GM12801 (cell line): ENCODE data around the gene SAP30.

Experiments
- TF ChIP-seq, protein P1 (sequence below): IDR thresholded peaks from one replicate; pipeline ENCODE4 v1.5.1; 2011; ENCODE audit warnings: control low read depth; ENCODE audit not compliant: insufficient read length; ENCODE audit errors: extremely low read depth

Gene SAP30

DNA sequence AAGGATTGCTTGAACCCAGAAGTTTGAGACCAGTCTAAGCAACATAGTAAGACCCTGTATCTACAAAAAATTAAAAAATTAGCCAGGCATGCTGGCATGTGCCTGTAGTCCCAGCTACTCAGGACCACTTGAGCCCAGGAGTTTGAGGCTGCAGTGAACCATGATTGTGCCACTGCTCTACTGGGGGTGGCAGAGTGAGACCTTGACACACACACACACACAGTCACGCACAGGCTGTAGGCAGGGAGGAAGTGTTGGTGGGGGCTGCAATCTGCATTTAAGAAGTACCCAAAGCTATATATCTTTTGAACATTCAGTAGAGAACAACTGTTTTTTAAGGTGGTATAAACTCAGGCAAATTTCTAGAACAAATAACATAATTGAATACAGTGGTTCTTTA, 20.9 kb downstream of the SAP30 start:
- TF ChIP-seq, protein P1, sequence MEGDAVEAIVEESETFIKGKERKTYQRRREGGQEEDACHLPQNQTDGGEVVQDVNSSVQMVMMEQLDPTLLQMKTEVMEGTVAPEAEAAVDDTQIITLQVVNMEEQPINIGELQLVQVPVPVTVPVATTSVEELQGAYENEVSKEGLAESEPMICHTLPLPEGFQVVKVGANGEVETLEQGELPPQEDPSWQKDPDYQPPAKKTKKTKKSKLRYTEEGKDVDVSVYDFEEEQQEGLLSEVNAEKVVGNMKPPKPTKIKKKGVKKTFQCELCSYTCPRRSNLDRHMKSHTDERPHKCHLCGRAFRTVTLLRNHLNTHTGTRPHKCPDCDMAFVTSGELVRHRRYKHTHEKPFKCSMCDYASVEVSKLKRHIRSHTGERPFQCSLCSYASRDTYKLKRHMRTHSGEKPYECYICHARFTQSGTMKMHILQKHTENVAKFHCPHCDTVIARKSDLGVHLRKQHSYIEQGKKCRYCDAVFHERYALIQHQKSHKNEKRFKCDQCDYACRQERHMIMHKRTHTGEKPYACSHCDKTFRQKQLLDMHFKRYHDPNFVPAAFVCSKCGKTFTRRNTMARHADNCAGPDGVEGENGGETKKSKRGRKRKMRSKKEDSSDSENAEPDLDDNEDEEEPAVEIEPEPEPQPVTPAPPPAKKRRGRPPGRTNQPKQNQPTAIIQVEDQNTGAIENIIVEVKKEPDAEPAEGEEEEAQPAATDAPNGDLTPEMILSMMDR, result no peak

DNA sequence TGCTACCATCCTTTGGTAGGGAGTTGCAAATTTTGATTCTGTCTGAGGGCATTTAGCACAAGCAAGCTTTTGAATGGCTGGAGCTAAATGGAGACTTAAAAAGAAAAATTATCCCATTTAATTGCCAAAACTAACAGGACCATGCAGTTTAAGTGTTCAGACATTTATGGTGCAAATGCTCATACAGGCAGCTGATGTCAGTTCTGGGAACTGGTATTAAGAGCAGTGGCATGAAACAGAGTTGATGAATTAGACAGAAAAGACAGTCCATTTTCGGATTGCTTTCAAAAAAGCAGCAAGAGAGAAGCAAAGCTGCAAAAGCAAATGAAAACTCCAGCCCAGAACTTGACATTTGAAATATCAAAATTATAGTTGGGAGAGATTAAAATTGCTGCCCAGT, 26.9 kb downstream of the SAP30 start:
- TF ChIP-seq, protein P1, result no peak

DNA sequence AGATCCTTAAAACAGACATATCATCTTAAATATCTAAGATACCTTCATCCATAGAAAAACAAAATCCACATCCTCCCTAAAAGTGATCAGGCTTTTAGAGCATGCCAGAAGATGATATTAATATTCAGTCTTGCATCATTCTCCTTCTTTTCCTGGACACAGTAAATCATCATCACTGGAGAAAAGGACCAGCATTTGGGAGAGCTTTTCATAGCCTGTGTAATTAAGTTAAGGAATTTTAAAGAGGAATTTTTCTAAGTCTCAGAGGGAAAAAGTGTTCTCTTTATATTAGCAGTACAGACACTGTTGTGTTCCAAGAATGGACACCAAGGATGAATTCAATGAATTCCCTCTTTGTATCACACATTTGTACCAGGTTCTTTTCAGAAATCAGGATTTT, 27.5 kb downstream of the SAP30 start:
- TF ChIP-seq, protein P1, result no peak

DNA sequence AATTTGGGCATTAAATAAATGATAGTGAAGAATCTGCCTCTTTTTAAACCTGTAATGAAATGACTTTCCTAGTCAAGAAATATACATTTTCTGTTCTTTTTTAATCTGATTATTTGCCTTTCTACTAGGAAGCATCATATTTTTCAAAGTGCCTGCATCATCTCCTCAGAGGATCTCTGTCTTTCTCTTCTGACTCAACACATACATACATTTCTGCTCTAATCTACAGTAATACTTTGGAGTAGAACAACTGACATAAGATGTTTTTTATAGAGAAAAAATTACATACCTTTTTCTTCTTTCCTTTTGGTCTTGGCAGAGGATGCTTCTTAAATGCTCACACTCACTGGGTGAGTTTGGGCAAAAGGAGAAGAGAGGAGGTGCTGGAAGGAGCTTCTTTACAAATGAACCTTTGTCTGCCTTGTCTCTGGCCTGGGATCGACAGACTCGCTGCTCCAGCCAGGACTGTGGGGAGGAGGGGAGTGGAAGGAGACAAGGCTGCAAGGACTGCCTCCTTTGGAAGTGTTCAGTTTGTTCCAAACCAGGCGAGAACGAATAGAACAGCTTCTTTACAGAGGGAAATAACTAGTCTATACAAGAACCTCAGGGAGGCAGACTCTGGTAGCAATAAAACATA, 28.1 kb downstream of the SAP30 start, which contains the start of gene SCRG1:
Gene SCRG1 (minus strand): TSS at position 338 of the 637 bp plus-strand sequence. CDS start 7,702 bp downstream, outside the sequence.
- TF ChIP-seq, protein P1, result no peak

DNA sequence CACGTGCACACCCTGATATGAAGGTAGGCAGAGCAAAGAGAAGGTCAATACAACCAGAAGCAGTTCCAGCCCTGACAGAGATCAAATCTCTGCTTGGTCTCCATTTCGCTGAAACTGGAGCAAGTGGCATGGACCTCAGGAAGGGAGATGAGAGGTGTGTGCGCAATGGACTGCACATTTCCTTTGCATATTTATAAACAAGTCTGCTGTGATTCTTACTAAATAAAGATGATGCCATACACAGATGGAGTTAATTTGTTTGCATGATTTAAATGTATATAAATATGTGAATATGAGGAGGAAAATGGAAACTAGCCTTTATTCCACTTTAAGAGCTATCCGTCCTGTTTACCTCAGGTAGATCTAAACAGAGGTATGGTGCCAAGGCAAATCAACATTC, 30.3 kb downstream of the SAP30 start:
- TF ChIP-seq, protein P1, result no peak

DNA sequence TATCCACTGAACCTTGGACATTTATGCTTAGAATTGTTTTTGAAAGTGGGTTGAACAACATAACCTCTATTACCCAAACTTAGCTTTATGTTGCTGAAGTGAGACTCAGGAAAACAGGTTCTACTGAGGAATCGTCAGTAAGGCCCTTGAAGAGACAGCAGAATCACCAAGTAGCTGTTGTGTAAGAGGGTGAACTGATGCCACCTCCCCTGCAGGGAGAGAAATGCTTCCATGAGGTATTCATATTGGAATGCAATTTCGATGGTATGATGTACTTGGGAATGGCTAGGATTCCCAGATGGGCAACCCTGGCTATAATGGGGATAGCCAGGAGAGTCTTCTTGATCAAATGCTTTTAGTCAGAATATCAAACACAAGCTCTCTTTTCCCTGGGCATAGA, 32.3 kb downstream of the SAP30 start:
- TF ChIP-seq, protein P1, result no peak

DNA sequence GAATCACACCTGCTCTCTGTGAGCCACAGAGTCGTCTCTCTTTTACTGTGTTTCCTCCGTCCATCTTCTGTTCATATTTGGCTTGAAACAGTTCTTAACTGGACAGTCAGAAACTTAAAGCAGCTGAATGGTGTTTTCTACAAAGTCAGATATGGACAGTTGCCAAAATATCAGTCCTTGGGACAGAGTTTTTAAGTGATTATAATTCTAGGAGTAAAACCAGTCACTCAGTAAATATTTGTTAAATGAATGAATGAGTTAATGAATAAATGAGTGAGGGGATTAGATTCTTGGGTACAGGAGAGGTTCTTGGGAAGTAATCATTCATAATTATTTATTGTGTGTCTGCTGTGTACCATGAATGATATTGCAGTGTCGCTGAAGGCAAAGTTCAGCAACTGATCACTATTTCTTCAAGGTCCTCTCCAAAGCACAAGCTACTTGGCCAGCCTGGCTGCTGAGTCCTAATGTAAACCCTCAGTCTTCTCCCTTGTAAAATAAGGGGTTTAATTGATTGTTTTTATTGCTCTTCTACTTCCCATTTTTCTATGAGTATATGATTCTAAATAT, 33.6 kb downstream of the SAP30 start:
- TF ChIP-seq, protein P1, result no peak
